DMS114 treated with DMSO at 0.1 percent for 48 hours (cell line): ENCODE data around the gene TDRD12.
"Not testable (repeated sequence)": the region's sequence is repeated elsewhere in the genome, so short reads cannot be mapped to it uniquely, and the experiment has no call there.

Experiments used
- DNase-seq: peaks from one replicate; lab custom pipeline; 2025; ENCODE audit not compliant: unreplicated experiment; lab: John Stamatoyannopoulos, UW

The TDRD12 gene

GRCh38 chr19:32828139-32828538 lies 108.6 kb downstream of the TDRD12 start:
- DNase-seq: no peak

- DNase-seq: no peak
Measured at GRCh38 chr19:32828643-32829344, 109.2 kb downstream of the TDRD12 start.

- no peak for DNase-seq
Measured at GRCh38 chr19:32829345-32829896, 109.9 kb downstream of the TDRD12 start.

- DNase-seq: no peak
Measured at GRCh38 chr19:32830231-32831014, 110.9 kb downstream of the TDRD12 start.

- no peak for DNase-seq
Measured at GRCh38 chr19:32831611-32832010, 112.0 kb downstream of the TDRD12 start.

GRCh38 chr19:32832094-32832493 lies 112.5 kb downstream of the TDRD12 start:
- not testable (repeated sequence) for DNase-seq

GRCh38 chr19:32832825-32833224 lies 113.3 kb downstream of the TDRD12 start:
- not testable (repeated sequence) for DNase-seq

- DNase-seq: not testable (repeated sequence)
Measured at GRCh38 chr19:32833388-32833787, 113.8 kb downstream of the TDRD12 start.

GRCh38 chr19:32837531-32837930 lies 118.0 kb downstream of the TDRD12 start:
- DNase-seq: no peak

- DNase-seq: no peak
Measured at GRCh38 chr19:32842061-32842460, 122.5 kb downstream of the TDRD12 start.

- DNase-seq: no peak
Measured at GRCh38 chr19:32843716-32844245, 124.2 kb downstream of the TDRD12 start.

- DNase-seq: not testable (repeated sequence)
Measured at GRCh38 chr19:32848035-32848434, 128.5 kb downstream of the TDRD12 start.

- DNase-seq: no peak
Measured at GRCh38 chr19:32852216-32852615, 132.6 kb downstream of the TDRD12 start.

- DNase-seq: not testable (repeated sequence)
Measured at GRCh38 chr19:32856818-32857217, 137.3 kb downstream of the TDRD12 start.

GRCh38 chr19:32857584-32857983 lies 138.0 kb downstream of the TDRD12 start:
- DNase-seq: no peak

- no peak for DNase-seq
Measured at GRCh38 chr19:32858155-32858554, 138.6 kb downstream of the TDRD12 start.

GRCh38 chr19:32858559-32858958 lies 139.0 kb downstream of the TDRD12 start:
- no peak for DNase-seq

- DNase-seq: no peak
Measured at GRCh38 chr19:32859591-32859990, 140.0 kb downstream of the TDRD12 start.

- no peak for DNase-seq
Measured at GRCh38 chr19:32861596-32861995, 142.0 kb downstream of the TDRD12 start.

- no peak for DNase-seq
Measured at GRCh38 chr19:32862173-32862572, 142.6 kb downstream of the TDRD12 start.

GRCh38 chr19:32862741-32863140 lies 143.2 kb downstream of the TDRD12 start:
- no peak for DNase-seq

- no peak for DNase-seq
Measured at GRCh38 chr19:32863301-32863700, 143.7 kb downstream of the TDRD12 start.
